Large intestine (tissue), 3 donors: Measurements from ENCODE around the gene KLF6. TPM values are rescaled to one million over a fixed set of nuclear protein-coding genes. Genes with fewer than 3 reads are reported as not detected.

Experiments used
- DNase-seq, 2 donors: peaks; one replicate each; pipeline versions ENCODE4 v3.0.0 to v3.0.0-alpha.2; 2013
- H3K27ac ChIP-seq: one replicate; pipeline ENCODE4 v1.5.1; 2013; ENCODE audit warnings: low read length
- H3K27me3 ChIP-seq: 2 replicates; pipeline ENCODE4 v1.6.1; 2013; ENCODE audit warnings: low read length; ENCODE audit not compliant: control insufficient read depth, insufficient read depth
- H3K36me3 ChIP-seq: 2 replicates; pipeline ENCODE4 v1.6.1; 2013; ENCODE audit warnings: low read length; ENCODE audit not compliant: control insufficient read depth, insufficient read depth
- H3K4me1 ChIP-seq: one replicate; pipeline ENCODE4 v1.6.1; 2013; ENCODE audit warnings: low read length; ENCODE audit not compliant: control insufficient read depth, insufficient read depth
- H3K4me3 ChIP-seq: one replicate; pipeline ENCODE4 v1.5.1; 2013; ENCODE audit warnings: low read length
- H3K9me3 ChIP-seq: one replicate; pipeline ENCODE4 v1.6.1; 2013; ENCODE audit warnings: mild to moderate bottlenecking, low read depth, low read length, moderate library complexity; ENCODE audit not compliant: control insufficient read depth
- WGBS: methylation state at CpG from one replicate; pipeline ENCODE4 v1.1.5; 2013; ENCODE audit warnings: low lambda C conversion rate; ENCODE audit not compliant: insufficient coverage; 5-methylcytosine and 5-hydroxymethylcytosine counted together
- polyA plus RNA-seq: library from polyadenylated mRNA; unstranded; fragments of 120-200 nt; gene quantifications from one replicate; pipeline ENCODE4 v1.2.1, GENCODE V29; 2013

The KLF6 gene
- polyA plus RNA-seq, 1 donor: 116 TPM

- no peak overlapping the region for H3K27ac ChIP-seq
- no peaks in the 10 kb centered on the region for H3K27me3 ChIP-seq
- H3K4me3 ChIP-seq: no peak overlapping the region
- H3K36me3 ChIP-seq: peaks cover 37% of the 10 kb centered on the region
- WGBS: 100% methylated on average over 2 of the region's 21 CpGs
- DNase-seq: peak in 1 of 2 donors; percentile 38
- H3K4me1 ChIP-seq: peaks cover 10% of the 10 kb centered on the region
- H3K9me3 ChIP-seq: no peaks in the 10 kb centered on the region
Observed at GRCh38 chr10:3774814-3775695, 10.0 kb downstream of the KLF6 start.

GRCh38 chr10:3774018-3774813 is 10.8 kb downstream of the KLF6 start:
- DNase-seq: no peak
- 100% methylated on average over 1 of the region's 17 CpGs for WGBS
- Histone ChIP-seq H3K27me3 (no peaks in the 10 kb centered on the region), H3K36me3 (peaks cover 29% of the 10 kb centered on the region), H3K4me1 (peaks cover 10% of the 10 kb centered on the region), H3K27ac (no peak overlapping the region), H3K9me3 (no peaks in the 10 kb centered on the region), H3K4me3 (no peak overlapping the region)

DNA sequence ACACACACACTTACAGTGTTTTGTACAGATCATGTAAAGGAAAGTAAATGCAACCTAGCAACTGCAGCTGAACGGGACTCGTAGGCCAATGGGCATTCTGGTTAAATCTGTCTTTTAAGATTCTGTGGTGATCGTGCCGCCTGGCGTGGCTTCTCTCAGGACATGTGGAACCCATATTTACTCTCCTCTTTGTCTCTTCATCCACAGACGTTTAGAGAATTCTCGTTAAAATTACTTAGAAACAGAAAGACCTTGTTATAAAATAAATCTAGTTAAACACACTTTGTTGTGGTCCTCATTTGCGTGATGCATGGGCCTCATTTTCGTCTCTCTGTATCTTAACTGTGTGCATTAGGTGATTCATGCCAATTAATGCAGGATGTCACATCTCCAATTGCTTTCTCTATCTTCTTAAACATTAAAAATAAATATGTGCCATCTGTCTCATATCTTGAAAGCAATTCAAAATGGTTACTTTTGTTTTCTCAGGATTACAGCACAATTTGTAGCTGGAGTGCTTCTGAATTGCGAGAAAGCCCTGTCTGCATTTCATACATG is 11.5 kb downstream of the KLF6 start:
- Histone ChIP-seq H3K27ac (no peak overlapping the region), H3K4me1 (peaks cover 10% of the 10 kb centered on the region)
- WGBS: 92% methylated on average over 2 of the region's 10 CpGs

DNA sequence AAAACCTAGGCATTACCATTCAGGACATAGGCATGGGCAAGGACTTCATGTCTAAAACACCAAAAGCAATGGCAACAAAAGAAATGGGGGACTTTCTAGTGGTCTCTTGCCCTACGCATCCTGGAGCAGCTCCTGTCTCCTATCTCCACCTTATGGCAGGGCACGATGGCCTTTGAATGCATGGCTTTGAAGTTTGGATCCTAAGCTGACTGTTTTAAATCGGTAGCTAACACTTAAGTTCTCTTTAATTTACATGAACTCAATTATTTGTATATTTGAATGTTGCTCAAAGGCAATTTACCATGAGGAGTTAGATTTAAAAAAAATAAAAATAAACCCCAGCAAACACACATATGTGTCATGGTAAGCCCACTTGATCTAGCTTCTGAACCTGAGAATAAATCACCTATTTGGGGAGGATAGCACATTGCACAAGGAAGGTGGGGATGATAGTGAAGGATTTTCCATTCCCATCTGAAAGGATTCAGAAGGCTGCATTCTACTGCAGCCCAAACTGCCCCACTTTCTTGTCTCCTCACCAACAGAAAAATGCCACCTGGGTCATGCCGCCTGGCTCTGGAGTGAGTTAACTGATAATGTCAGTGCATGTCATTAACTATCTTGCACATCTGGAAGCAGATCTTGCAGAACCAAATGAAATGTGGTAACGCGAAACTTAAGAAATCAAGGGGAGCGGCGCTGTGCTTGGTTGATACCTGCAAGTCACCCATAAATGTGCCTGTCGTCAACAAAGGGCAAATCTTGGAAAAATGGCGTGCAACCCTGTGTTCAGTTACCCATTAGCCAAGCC is 12.4 kb downstream of the KLF6 start:
- H3K4me3 ChIP-seq: no peak overlapping the region
- no peak for DNase-seq
- WGBS: 80% methylated on average over 2 of the region's 10 CpGs
- H3K4me1 ChIP-seq: peaks cover 10% of the 10 kb centered on the region
- H3K27ac ChIP-seq: no peak overlapping the region
- H3K36me3 ChIP-seq: peaks cover 15% of the 10 kb centered on the region
- H3K27me3 ChIP-seq: no peaks in the 10 kb centered on the region
- H3K9me3 ChIP-seq: no peaks in the 10 kb centered on the region

More for the DNA sequence above, 11.5 kb downstream of the KLF6 start:
- Histone ChIP-seq H3K27me3 (no peaks in the 10 kb centered on the region), H3K9me3 (no peaks in the 10 kb centered on the region), H3K4me3 (no peak overlapping the region), H3K36me3 (peaks cover 22% of the 10 kb centered on the region)
- no peak for DNase-seq

DNA sequence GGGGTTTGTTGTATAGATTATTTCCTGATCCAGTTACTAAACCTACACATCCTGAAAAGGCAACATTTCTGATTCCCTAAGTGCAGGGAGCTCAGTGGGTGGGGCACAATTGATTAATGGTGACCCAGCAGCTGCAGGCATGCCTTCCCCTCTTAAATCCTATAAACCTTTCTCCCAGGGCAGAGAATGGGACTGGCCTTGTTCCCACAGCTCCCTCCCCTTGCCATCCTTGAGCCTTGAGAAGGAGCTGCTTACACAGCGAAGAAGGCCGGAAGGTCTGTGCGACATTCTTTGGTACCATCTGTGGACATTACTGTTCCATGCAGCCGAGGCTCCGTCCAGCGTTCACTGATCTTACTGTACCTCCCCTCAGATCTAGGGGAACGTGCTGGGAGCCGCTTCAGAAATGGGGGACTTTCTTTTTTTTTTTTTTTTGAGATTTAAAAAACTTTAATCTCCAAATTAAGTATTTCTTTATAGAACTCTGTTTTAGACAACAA is 14.3 kb downstream of the KLF6 start:
- H3K4me1 ChIP-seq: no peaks in the 10 kb centered on the region
- H3K27me3 ChIP-seq: no peaks in the 10 kb centered on the region
- no peaks in the 10 kb centered on the region for H3K9me3 ChIP-seq
- peaks cover 3% of the 10 kb centered on the region for H3K36me3 ChIP-seq
- H3K4me3 ChIP-seq: no peak overlapping the region
- no peak for DNase-seq
- H3K27ac ChIP-seq: no peak overlapping the region
- WGBS: 60% methylated on average over 1 of the region's 8 CpGs

DNA sequence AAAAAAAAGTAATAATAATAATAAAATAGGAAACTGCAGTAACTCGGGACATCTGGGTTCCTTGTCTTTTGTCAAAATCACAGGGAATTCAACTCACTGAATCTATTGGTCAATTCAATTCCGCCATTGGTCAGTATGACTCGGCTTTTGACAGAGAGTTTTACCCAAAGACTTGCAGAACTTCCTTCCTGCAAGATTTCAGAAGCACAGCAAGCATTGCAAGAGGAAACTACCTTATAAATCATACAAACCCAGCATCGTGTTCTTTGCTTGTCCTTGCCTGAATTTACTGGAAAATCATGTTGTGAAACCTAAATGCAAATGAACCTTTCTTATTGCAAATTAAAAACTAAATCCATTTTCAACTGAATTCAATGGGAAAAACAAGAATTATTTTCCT is 15.5 kb downstream of the KLF6 start:
- 100% methylated on average over 1 of the region's 4 CpGs for WGBS
- Histone ChIP-seq H3K9me3 (no peaks in the 10 kb centered on the region), H3K4me1 (no peaks in the 10 kb centered on the region), H3K36me3 (no peaks in the 10 kb centered on the region), H3K27ac (no peak overlapping the region), H3K27me3 (no peaks in the 10 kb centered on the region), H3K4me3 (no peak overlapping the region)
- no peak for DNase-seq

GRCh38 chr10:3766046-3766756 is 18.8 kb downstream of the KLF6 start:
- H3K36me3 ChIP-seq: no peaks in the 10 kb centered on the region
- H3K4me3 ChIP-seq: no peak overlapping the region
- no peaks in the 10 kb centered on the region for H3K4me1 ChIP-seq
- no peaks in the 10 kb centered on the region for H3K27me3 ChIP-seq
- H3K27ac ChIP-seq: no peak overlapping the region
- peak in 1 of 2 donors; percentile 58 for DNase-seq
- H3K9me3 ChIP-seq: no peaks in the 10 kb centered on the region
- 80% methylated on average over 2 of the region's 17 CpGs for WGBS

DNA sequence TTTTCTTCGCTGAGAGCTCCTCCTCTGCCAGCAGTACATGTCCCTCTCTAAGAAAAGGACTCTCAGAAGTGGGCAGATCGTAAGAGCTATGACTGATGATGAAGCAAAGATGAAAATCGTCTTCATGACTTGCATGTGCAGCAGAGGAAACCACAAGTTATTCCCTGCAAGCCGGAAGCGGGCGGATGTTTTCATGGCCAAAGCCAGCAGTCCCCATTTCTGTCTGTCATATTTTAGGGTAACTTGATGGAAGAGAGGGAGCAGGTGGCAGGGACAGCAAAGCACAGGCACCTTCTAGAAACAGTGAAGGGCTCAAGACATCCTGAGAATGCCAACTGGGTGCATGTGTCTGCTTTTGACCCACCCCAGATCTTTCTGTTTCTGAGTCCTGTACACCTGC is 19.9 kb downstream of the KLF6 start:
- no peak for DNase-seq
- no peak overlapping the region for H3K27ac ChIP-seq
- no CpG with 5 or more reads among the region's 6 CpGs for WGBS
- no peak overlapping the region for H3K4me3 ChIP-seq
- no peaks in the 10 kb centered on the region for H3K36me3 ChIP-seq
- no peaks in the 10 kb centered on the region for H3K4me1 ChIP-seq
- no peaks in the 10 kb centered on the region for H3K9me3 ChIP-seq
- no peaks in the 10 kb centered on the region for H3K27me3 ChIP-seq

- no CpG with 5 or more reads among the region's 5 CpGs for WGBS
- no peaks in the 10 kb centered on the region for H3K4me1 ChIP-seq
- DNase-seq: no peak
Observed at GRCh38 chr10:3764626-3765112, 20.3 kb downstream of the KLF6 start.

More at GRCh38 chr10:3764626-3765112, 20.3 kb downstream of the KLF6 start:
- Histone ChIP-seq H3K27ac (no peak overlapping the region), H3K36me3 (no peaks in the 10 kb centered on the region), H3K27me3 (no peaks in the 10 kb centered on the region), H3K4me3 (no peak overlapping the region), H3K9me3 (no peaks in the 10 kb centered on the region)
